ACHN (cell line): ENCODE measurements around the gene NR2C1.

ENCODE experiments used
- DNase-seq: peaks from one replicate; pipeline ENCODE4 v3.0.0-alpha.2; 2015
- in situ Hi-C: cut with HindIII; loops from 2 replicates; pipeline ENCODE4 v1.10.0; 2017; ENCODE audit warnings: low sequenced_read_pairs, low pct_ligation_motif_present, low pct_unique_long_range_greater_than_20kb

Gene NR2C1

GRCh38 chr12:94980577-94980976 is 92.8 kb downstream of the NR2C1 start:
- DNase-seq = peak; percentile 65
- in situ Hi-C loops = no loop called here

DNA sequence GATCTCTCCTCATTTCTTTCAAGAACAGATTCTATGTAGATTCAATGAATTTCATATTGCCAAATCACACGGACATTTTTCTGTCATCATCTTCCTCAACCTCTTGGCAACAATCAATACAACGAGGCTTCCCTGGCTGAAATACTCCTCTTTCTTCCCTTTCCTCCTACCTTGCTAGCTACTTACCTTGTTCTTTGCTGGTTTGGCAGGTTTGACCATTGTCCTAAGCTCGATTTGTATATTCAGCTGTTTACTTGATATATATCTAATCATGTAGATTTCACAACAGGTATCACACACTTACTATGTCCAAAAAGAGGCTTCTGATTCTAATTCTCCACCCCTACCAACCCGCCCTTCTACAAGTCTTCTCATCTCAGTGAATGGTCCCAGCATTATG is 93.5 kb downstream of the NR2C1 start:
- in situ Hi-C loops = no loop called here

GRCh38 chr12:94977766-94978468 is 95.5 kb downstream of the NR2C1 start:
- in situ Hi-C loops = no loop called here
- DNase-seq = no peak

More for the DNA sequence above, 93.5 kb downstream of the NR2C1 start:
- DNase-seq = no peak

DNA sequence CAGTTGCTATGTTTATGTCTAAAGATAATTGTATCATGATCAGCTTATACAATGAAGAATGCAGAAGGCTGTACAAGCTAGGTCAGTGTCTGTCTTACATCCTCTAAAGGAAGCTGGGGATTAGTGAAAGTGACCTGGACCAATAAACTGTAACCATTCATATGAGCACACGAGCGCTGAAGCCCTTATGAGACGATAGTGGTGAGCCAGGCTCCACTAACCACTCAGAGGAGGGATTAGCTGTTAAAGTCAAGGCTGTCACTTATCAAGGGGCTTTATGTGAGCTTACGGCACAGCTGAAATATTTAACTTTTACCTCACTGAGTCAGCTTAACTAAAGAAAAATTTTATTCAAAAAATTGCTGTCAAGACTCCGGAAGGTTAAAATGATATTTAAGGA is 100.2 kb downstream of the NR2C1 start:
- in situ Hi-C loops = no loop called here
- peak; percentile 73 for DNase-seq

DNA sequence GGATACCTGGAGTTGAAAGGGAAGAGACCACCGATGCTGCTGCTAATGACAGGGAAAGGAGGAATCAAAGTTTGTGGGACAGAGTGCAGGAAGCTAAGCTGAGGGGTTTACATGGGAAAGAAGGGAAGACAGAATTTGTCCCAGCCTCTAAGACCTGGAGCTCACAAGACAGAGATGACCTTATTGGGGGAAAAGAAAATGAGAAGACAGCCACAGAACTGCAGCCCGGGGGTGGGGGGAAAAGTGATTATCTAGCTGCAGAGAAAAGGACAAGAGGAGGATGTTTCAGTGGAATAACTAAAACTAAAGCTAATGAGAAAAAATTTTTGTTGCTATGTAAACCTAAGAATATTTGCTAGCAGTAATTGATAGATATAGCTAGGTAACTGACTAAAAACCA is 100.6 kb downstream of the NR2C1 start:
- in situ Hi-C loops = no loop called here
- DNase-seq = no peak

- no peak for DNase-seq
- in situ Hi-C loops = no loop called here
These were observed 101.5 kb downstream of the NR2C1 start for GRCh38 chr12:94971923-94972322.

GRCh38 chr12:94970560-94970959 is 102.9 kb downstream of the NR2C1 start:
- in situ Hi-C loops = no loop called here
- no peak for DNase-seq
